DND-41 (cell line): ENCODE data around the gene C1QTNF6.

Source experiments
- CTCF ChIP-seq: IDR thresholded peaks from 2 replicates; pipeline ENCODE4 v1.5.1; 2012; ENCODE audit warnings: borderline replicate concordance, low read length, moderate library complexity, mild to moderate bottlenecking; ENCODE audit not compliant: poor library complexity, severe bottlenecking; ENCODE audit errors: extremely low read depth
- EZH2 ChIP-seq: IDR thresholded peaks from 3 replicates; pipeline ENCODE4 v1.6.1; 2012; ENCODE audit warnings: borderline replicate concordance, low read depth, mild to moderate bottlenecking, moderate library complexity, low read length, inconsistent platforms; ENCODE audit not compliant: severe bottlenecking

GRCh38 chr22:37228106-37229011 is 40.3 kb upstream of the C1QTNF6 start:
- no peak for TF ChIP-seq CTCF
- no peak for TF ChIP-seq EZH2
